Body of pancreas (tissue), 4 donors: ENCODE results near the gene GRIA3.

Source experiments
- POLR2A ChIP-seq, 3 donors: fragments of 450-650 bp; IDR thresholded peaks; one replicate each; pipeline ENCODE4 v1.6.1; 2016; ENCODE audit warnings: antibody characterized with exemption in 3 of 3, mild to moderate bottlenecking in 2 of 3
- TF ChIP-seq, protein P1 (sequence below), 7 experiments: fragments of 450-650 bp in 4 of 7; fragments of 200-600 bp in 3 of 7; sonication (generic) in 3 of 7; IDR thresholded peaks; one replicate each; pipeline ENCODE4 v1.5.1; 2016 to 2019; ENCODE audit warnings: antibody characterized with exemption in 7 of 7

GRCh38 chrX:123424546-123424945 is 240.5 kb downstream of the GRIA3 start:
- TF ChIP-seq, protein P1, sequence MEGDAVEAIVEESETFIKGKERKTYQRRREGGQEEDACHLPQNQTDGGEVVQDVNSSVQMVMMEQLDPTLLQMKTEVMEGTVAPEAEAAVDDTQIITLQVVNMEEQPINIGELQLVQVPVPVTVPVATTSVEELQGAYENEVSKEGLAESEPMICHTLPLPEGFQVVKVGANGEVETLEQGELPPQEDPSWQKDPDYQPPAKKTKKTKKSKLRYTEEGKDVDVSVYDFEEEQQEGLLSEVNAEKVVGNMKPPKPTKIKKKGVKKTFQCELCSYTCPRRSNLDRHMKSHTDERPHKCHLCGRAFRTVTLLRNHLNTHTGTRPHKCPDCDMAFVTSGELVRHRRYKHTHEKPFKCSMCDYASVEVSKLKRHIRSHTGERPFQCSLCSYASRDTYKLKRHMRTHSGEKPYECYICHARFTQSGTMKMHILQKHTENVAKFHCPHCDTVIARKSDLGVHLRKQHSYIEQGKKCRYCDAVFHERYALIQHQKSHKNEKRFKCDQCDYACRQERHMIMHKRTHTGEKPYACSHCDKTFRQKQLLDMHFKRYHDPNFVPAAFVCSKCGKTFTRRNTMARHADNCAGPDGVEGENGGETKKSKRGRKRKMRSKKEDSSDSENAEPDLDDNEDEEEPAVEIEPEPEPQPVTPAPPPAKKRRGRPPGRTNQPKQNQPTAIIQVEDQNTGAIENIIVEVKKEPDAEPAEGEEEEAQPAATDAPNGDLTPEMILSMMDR (IDR thresholded peaks at IDR 0.05): no peak
- no peak for TF ChIP-seq POLR2A (IDR thresholded peaks at IDR 0.05)
